Endometrial microvascular endothelial cells (primary cell): ENCODE data around the gene LTBP4. TPM values are rescaled to one million over a fixed set of nuclear protein-coding genes. Genes with fewer than 3 reads are reported as not detected.
"Not testable (repeated sequence)": the region's sequence is repeated elsewhere in the genome, so short reads cannot be mapped to it uniquely, and the experiment has no call there.

Source experiments
- in situ Hi-C: cut with HindIII; loops from 2 replicates; pipeline ENCODE4 v1.10.0; 2017; ENCODE audit warnings: low sequenced_read_pairs, low pct_unique_long_range_greater_than_20kb; ENCODE audit errors: inconsistent ontology term
- total RNA-seq: library from RNA; depleted of rRNA; stranded (reverse); fragments of >200 nt; gene quantifications from one replicate; pipeline ENCODE4 v1.2.3, GENCODE V29; 2015; ENCODE audit errors: inconsistent ontology term

Gene LTBP4, protein sequence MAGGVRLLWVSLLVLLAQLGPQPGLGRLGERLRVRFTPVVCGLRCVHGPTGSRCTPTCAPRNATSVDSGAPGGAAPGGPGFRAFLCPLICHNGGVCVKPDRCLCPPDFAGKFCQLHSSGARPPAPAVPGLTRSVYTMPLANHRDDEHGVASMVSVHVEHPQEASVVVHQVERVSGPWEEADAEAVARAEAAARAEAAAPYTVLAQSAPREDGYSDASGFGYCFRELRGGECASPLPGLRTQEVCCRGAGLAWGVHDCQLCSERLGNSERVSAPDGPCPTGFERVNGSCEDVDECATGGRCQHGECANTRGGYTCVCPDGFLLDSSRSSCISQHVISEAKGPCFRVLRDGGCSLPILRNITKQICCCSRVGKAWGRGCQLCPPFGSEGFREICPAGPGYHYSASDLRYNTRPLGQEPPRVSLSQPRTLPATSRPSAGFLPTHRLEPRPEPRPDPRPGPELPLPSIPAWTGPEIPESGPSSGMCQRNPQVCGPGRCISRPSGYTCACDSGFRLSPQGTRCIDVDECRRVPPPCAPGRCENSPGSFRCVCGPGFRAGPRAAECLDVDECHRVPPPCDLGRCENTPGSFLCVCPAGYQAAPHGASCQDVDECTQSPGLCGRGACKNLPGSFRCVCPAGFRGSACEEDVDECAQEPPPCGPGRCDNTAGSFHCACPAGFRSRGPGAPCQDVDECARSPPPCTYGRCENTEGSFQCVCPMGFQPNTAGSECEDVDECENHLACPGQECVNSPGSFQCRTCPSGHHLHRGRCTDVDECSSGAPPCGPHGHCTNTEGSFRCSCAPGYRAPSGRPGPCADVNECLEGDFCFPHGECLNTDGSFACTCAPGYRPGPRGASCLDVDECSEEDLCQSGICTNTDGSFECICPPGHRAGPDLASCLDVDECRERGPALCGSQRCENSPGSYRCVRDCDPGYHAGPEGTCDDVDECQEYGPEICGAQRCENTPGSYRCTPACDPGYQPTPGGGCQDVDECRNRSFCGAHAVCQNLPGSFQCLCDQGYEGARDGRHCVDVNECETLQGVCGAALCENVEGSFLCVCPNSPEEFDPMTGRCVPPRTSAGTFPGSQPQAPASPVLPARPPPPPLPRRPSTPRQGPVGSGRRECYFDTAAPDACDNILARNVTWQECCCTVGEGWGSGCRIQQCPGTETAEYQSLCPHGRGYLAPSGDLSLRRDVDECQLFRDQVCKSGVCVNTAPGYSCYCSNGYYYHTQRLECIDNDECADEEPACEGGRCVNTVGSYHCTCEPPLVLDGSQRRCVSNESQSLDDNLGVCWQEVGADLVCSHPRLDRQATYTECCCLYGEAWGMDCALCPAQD (N-terminal part only)
- 11.6 TPM for total RNA-seq

DNA sequence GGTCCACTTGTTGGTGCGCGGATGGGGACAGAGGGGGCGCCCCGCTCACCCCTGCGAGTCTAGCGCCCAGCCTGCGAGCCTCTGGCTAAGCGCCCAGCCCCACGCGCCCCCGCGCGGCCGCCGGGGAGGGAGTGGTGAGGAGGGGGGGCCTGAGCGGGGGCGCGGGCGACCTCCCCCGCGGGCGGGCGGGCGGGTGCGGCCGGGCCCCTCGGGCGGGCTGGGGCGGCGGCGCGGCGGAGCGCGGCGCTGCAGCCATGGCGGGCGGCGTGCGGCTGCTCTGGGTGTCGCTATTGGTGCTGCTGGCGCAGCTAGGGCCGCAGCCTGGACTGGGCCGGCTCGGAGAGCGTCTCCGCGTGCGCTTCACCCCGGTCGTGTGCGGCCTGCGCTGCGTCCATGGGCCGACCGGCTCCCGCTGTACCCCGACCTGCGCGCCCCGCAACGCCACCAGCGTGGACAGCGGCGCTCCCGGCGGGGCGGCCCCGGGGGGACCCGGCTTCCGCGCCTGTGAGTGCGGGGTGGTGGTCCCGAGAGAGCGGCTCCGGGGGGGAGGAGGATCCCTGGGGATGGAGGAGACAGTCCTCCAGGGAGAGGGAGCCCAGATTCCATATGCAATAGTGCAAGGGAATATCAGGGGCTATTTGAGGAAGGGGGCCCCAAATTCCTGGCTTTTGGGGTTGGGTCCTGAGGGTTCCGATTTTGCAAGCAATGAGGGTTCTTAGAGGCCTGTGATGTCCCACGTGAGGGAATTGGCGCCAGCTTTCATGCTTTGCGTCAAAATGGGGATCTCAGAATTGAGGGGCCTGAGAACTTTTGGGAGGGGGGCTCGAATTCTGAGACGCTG lies at the start of gene LTBP4:
TSS of gene LTBP4 (plus strand) at position 236 of the 841 bp plus-strand sequence. CDS start at position 255, 19 bp downstream.
- in situ Hi-C loops: no loop called here

- in situ Hi-C loops: no loop called here
These were observed 48.3 kb upstream of the LTBP4 start for GRCh38 chr19:40552848-40553247.

GRCh38 chr19:40553885-40554857 lies 47.0 kb upstream of the LTBP4 start:
- in situ Hi-C loops: no loop called here

DNA sequence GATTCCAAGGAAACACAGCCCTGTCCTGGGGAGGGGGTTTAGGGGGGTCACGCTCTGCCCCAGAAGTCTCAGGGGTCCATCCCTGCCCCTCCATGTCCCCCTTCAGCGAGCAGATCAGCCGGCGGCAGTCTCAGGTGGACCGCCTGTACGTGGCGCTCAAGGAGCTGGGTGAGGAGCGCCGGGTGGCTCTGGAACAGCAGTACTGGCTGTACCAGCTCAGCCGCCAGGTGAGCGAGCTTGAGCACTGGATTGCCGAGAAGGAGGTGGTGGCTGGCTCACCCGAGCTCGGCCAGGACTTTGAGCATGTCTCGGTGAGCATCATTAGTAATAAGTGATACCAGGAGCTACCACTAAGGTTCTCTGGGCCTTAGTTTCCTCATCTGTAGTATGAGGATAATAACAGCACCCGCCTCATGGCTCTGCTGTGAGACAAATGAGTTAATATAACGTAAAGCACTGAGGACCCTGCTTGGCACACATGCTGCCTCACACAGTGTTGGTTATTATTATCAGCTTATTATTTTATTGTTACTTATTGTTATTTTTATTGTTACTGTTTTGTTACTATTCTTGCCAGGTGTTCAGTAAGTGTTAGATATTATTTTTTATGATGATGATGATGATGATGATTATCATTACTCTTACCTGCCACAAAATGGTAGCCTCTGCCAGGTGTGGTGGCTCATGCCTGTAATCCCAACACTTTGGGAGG lies 45.0 kb upstream of the LTBP4 start:
- in situ Hi-C loops: no loop called here

GRCh38 chr19:40556953-40557530 lies 44.1 kb upstream of the LTBP4 start:
- in situ Hi-C loops: no loop called here

- in situ Hi-C loops: no loop called here
These were observed 41.8 kb upstream of the LTBP4 start for GRCh38 chr19:40559394-40559793.

- in situ Hi-C loops: no loop called here
These were observed 41.1 kb upstream of the LTBP4 start for GRCh38 chr19:40560092-40560507.

DNA sequence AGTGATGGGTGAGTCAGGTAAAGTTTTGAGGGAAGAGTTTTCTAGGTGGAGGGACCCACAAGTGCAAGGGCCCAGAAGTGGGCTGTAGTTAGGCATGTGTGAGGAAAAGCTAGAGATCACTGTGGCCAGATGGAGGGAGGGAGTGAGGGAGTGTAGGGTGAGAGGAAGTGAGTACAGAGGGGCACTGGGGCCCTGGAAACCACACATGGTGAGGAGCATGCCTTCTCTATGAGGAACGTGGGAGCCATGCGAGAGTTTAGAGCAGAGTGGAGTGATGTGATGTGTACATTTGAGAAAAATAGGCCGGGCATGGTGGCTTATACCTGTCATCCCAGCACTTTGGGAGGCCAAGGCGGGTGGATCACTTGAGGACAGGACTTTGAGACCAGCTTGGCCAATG lies 39.2 kb upstream of the LTBP4 start:
- in situ Hi-C loops: no loop called here

DNA sequence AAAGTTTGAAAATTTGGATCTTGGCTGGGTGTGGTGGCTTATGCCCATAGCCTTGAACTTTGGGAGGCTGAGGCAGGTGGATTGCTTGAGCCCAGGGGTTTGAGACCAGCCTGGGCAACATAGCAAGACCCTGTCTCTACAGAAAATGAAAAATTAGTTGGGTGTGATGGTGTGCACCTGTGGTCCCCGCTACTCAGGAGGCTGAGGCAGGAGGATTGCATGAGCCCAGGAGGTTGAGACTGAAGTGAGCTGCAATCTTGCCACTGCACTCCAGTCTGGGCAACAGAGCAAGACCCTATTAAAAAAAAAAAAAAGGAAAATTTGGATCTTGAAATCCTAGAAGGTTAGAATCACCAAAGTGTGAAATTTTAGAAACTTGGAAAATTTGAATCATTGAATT lies 36.6 kb upstream of the LTBP4 start:
- in situ Hi-C loops: not testable (repeated sequence)

GRCh38 chr19:40565355-40565754 lies 35.8 kb upstream of the LTBP4 start:
- in situ Hi-C loops: no loop called here

DNA sequence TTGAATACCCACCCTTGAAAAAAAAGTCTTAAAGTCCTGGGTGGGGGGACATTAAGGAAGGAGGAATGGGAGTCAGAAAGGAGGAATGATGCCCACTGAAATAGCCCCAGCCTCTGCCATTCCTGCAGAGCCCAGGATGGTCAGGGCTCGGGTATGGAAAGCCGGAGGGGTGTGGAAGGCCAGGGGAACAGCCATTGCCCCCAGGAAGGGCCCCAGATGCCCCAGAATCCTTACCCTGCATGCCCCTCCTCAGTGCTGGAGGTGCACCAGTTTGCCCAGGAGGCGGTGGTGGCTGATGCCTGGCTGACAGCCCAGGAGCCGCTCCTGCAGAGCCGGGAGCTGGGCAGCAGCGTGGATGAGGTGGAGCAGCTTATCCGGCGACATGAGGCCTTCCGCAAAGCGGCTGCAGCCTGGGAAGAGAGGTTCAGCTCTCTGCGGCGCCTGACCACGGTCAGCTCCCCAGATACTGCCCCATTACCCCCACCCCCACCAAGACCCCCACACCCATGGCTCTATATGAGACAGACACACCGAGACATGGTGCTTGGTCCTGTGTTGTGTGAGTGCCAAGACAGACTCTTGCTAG lies 35.2 kb upstream of the LTBP4 start:
- in situ Hi-C loops: no loop called here

GRCh38 chr19:40567040-40567749 lies 34.0 kb upstream of the LTBP4 start:
- in situ Hi-C loops: no loop called here

DNA sequence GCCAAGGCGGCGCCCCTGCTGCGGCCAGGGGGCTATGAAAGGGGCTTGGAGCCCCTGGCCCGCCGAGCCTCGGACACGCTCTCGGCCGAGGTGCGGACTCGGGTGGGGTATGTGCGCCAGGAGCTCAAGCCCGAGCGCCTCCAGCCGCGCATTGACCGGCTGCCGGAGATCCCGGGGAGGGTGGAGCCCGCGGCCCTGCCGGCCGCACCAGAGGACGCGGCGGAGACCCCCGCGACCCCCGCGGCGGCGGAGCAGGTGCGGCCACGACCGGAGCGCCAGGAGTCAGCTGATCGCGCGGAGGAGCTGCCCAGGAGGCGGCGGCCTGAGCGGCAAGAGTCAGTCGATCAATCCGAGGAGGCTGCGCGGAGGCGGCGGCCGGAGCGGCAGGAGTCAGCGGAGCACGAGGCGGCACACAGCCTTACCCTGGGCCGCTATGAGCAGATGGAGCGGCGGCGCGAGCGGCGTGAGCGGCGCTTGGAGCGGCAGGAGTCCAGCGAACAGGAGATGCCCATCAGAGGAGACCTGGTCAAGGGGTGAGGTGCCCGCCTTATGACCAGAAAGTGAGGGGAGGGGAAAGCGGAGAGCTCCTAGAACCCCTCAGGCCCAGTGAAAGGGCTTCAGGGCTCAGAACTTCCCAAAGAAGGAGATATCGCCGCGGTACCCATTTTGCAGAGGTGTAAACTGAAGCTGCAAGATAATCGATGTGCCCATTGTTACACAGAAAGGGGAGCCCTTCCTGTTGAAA lies 33.2 kb upstream of the LTBP4 start:
- in situ Hi-C loops: no loop called here

- in situ Hi-C loops: no loop called here
These were observed 30.7 kb upstream of the LTBP4 start for GRCh38 chr19:40570313-40571004.
